Mammary epithelial cell (primary cell): ENCODE results near the gene COL13A1.

Experiments used
- CTCF ChIP-seq, 2 donors: IDR thresholded peaks in 1 of 2; conservative IDR thresholded peaks in 1 of 2; 2 replicates each; pipeline ENCODE4 v1.5.1; 2011 to 2012; ENCODE audit warnings: inconsistent platforms in 2 of 2, low read length in 2 of 2, mild to moderate bottlenecking in 2 of 2, control low read depth in 1 of 2, low read depth in 1 of 2; ENCODE audit not compliant: insufficient read depth in 1 of 2; ENCODE audit errors: extremely low read depth in 1 of 2
- EZH2 ChIP-seq: IDR thresholded peaks from 2 replicates; pipeline ENCODE4 v1.6.1; 2012; ENCODE audit warnings: low read length, inconsistent platforms, borderline replicate concordance

GRCh38 chr10:69991151-69991550 is 189.4 kb downstream of the COL13A1 start:
- no peak for TF ChIP-seq EZH2
- TF ChIP-seq CTCF (conservative IDR thresholded peaks at IDR 0.05 in 1 of 2, IDR thresholded peaks at IDR 0.05 in 1 of 2; ENCODE audit: extremely low read depth in 1 of 2, insufficient read depth in 1 of 2, low read depth in 1 of 2, low read length in 2 of 2) = no peak
